Neural progenitor cell (in vitro differentiated cells): Measurements from ENCODE around the gene OR51S1. TPM values are rescaled to one million over a fixed set of nuclear protein-coding genes. Genes with fewer than 3 reads are reported as not detected.

Experiments
- DNase-seq: peaks from one replicate; pipeline ENCODE4 v3.0.0-alpha.2; 2016; ENCODE audit warnings: low spot score
- H2AFZ ChIP-seq: fragments of 200-600 bp; sonication (generic); replicated peaks from 2 replicates; pipeline ENCODE4 v1.6.1; 2016; ENCODE audit warnings: antibody characterized with exemption
- H3F3A ChIP-seq: fragments of 200-600 bp; sonication (generic); 2 replicates; pipeline ENCODE4 v1.6.1; 2016; ENCODE audit warnings: antibody characterized with exemption, low read depth
- H3K27ac ChIP-seq: fragments of 200-600 bp; sonication (generic); 2 replicates; pipeline ENCODE4 v1.5.1; 2016; ENCODE audit warnings: mild to moderate bottlenecking
- H3K27me3 ChIP-seq: fragments of 200-600 bp; sonication (generic); 2 replicates; pipeline ENCODE4 v1.6.1; 2016; ENCODE audit warnings: mild to moderate bottlenecking, moderate library complexity
- H3K36me3 ChIP-seq: fragments of 200-600 bp; sonication (generic); 2 replicates; pipeline ENCODE4 v1.5.1; 2016
- H3K4me1 ChIP-seq: fragments of 200-600 bp; sonication (generic); 2 replicates; pipeline ENCODE4 v1.6.1; 2016; ENCODE audit warnings: mixed run types
- H3K4me2 ChIP-seq: fragments of 200-600 bp; sonication (generic); 2 replicates; pipeline ENCODE4 v1.6.1; 2016
- H3K4me3 ChIP-seq: fragments of 200-600 bp; sonication (generic); 2 replicates; pipeline ENCODE4 v1.5.1; 2016
- H3K79me2 ChIP-seq: fragments of 200-600 bp; sonication (generic); 2 replicates; pipeline ENCODE4 v1.6.1; 2016; ENCODE audit warnings: low read depth
- H3K9ac ChIP-seq: fragments of 200-600 bp; sonication (generic); 2 replicates; pipeline ENCODE4 v1.6.1; 2016
- H3K9me3 ChIP-seq: fragments of 200-600 bp; sonication (generic); 2 replicates; pipeline ENCODE4 v1.5.1; 2016; ENCODE audit warnings: low read depth
- H4K20me1 ChIP-seq: fragments of 200-600 bp; sonication (generic); 2 replicates; pipeline ENCODE4 v1.6.1; 2016; ENCODE audit warnings: low read depth
- H3K27ac Mint-ChIP-seq: 3 replicates; pipeline ENCODE4 v1.8.0; 2021; ENCODE audit warnings: mixed read lengths
- H3K27me3 Mint-ChIP-seq: 2 replicates; pipeline ENCODE4 v1.8.0; 2022; ENCODE audit warnings: low read depth, mild to moderate bottlenecking, inconsistent platforms, moderate library complexity, mixed read lengths; ENCODE audit not compliant: insufficient read depth
- H3K36me3 Mint-ChIP-seq: 3 replicates; pipeline ENCODE4 v1.8.0; 2021; ENCODE audit warnings: mixed read lengths
- H3K4me1 Mint-ChIP-seq: 3 replicates; pipeline ENCODE4 v1.8.0; 2021; ENCODE audit warnings: mixed read lengths
- H3K4me3 Mint-ChIP-seq: 3 replicates; pipeline ENCODE4 v1.8.0; 2021; ENCODE audit warnings: mild to moderate bottlenecking, moderate library complexity, mixed read lengths
- H3K9me3 Mint-ChIP-seq: 3 replicates; pipeline ENCODE4 v1.8.0; 2020; ENCODE audit warnings: mixed read lengths
- EZH2 ChIP-seq: fragments of 200-600 bp; sonication (generic); IDR thresholded peaks from 2 replicates; pipeline ENCODE4 v1.6.1; 2017; ENCODE audit warnings: antibody characterized with exemption, mild to moderate bottlenecking, moderate library complexity
- EZH2phosphoT487 ChIP-seq: fragments of 200-600 bp; sonication (generic); IDR thresholded peaks from 2 replicates; pipeline ENCODE4 v1.6.1; 2017; ENCODE audit warnings: antibody characterized with exemption
- total RNA-seq: library from RNA; depleted of rRNA; stranded (reverse); fragments of >200 nt; gene quantifications from 2 replicates; pipeline ENCODE4 v1.2.3, GENCODE V29; 2015; ENCODE audit warnings: low replicate concordance
- TF ChIP-seq, protein P1 (sequence below): fragments of 200-600 bp; sonication (generic); IDR thresholded peaks from 2 replicates; pipeline ENCODE4 v1.5.1; 2017; ENCODE audit warnings: antibody characterized with exemption, mild to moderate bottlenecking

OR51S1 gene
- total RNA-seq, 1 donor from 2014 or later = not detected

GRCh38 chr11:4798427-4799183 is 50.4 kb downstream of the OR51S1 start:
- no peaks in the 10 kb centered on the region for H3K36me3 ChIP-seq
- H3K4me3 ChIP-seq = no peak overlapping the region
- H3K27ac ChIP-seq = no peak overlapping the region
- no peak overlapping the region for H2AFZ ChIP-seq
- no peaks in the 10 kb centered on the region for H3K4me1 ChIP-seq
- H3K27me3 ChIP-seq = no peaks in the 10 kb centered on the region
- H3K9me3 ChIP-seq = no peaks in the 10 kb centered on the region
- no peak overlapping the region for H3K4me2 ChIP-seq
- no peaks in the 10 kb centered on the region for H3K79me2 ChIP-seq
- Mint-ChIP-seq H3K9me3 (no peaks in the 10 kb centered on the region), H3K27ac (no peak overlapping the region), H3K4me1 (peaks cover 3% of the 10 kb centered on the region), H3K4me3 (no peak overlapping the region), H3K27me3 (no peaks in the 10 kb centered on the region), H3K36me3 (no peaks in the 10 kb centered on the region)
- H4K20me1 ChIP-seq = no peaks in the 10 kb centered on the region
- TF ChIP-seq EZH2phosphoT487 (no peak), EZH2 (no peak)
- TF ChIP-seq, protein P1, sequence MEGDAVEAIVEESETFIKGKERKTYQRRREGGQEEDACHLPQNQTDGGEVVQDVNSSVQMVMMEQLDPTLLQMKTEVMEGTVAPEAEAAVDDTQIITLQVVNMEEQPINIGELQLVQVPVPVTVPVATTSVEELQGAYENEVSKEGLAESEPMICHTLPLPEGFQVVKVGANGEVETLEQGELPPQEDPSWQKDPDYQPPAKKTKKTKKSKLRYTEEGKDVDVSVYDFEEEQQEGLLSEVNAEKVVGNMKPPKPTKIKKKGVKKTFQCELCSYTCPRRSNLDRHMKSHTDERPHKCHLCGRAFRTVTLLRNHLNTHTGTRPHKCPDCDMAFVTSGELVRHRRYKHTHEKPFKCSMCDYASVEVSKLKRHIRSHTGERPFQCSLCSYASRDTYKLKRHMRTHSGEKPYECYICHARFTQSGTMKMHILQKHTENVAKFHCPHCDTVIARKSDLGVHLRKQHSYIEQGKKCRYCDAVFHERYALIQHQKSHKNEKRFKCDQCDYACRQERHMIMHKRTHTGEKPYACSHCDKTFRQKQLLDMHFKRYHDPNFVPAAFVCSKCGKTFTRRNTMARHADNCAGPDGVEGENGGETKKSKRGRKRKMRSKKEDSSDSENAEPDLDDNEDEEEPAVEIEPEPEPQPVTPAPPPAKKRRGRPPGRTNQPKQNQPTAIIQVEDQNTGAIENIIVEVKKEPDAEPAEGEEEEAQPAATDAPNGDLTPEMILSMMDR = no peak
- no peaks in the 10 kb centered on the region for H3F3A ChIP-seq
- H3K9ac ChIP-seq = no peak overlapping the region
- no peak for DNase-seq

Other genes with a start within 250 kb of the OR51S1 start
- gene TRIM68, start 241.0 kb downstream of the OR51S1 start, total RNA-seq = 10.5 and 19.5 TPM in 2 replicates
- not detected in 2 replicates for gene OR51D1, start 211.7 kb downstream of the OR51S1 start, total RNA-seq
- gene OR51E1, start 205.2 kb downstream of the OR51S1 start, total RNA-seq = not detected in 2 replicates
- gene OR51E2, start 151.4 kb downstream of the OR51S1 start, total RNA-seq = not detected in 2 replicates
- gene MMP26, start 144.4 kb downstream of the OR51S1 start, total RNA-seq = not detected in 2 replicates
- gene OR51F1, start 79.3 kb downstream of the OR51S1 start, total RNA-seq = not detected in 2 replicates
- not detected in 2 replicates for gene OR52R1, start 44.8 kb downstream of the OR51S1 start, total RNA-seq
- gene OR51F2, start 27.9 kb downstream of the OR51S1 start, total RNA-seq = not detected in 2 replicates
- gene OR51T1, start 32.7 kb upstream of the OR51S1 start, total RNA-seq = not detected in 2 replicates
- gene OR51A7, start 54.6 kb upstream of the OR51S1 start, total RNA-seq = not detected in 2 replicates
- not detected in 2 replicates for gene OR51G2, start 70.1 kb upstream of the OR51S1 start, total RNA-seq
- not detected in 2 replicates for gene OR51G1, start 75.1 kb upstream of the OR51S1 start, total RNA-seq
- not detected in 2 replicates for gene OR51A4, start 98.4 kb upstream of the OR51S1 start, total RNA-seq
- gene OR51A2, start 106.5 kb upstream of the OR51S1 start, total RNA-seq = not detected in 2 replicates
- gene OR51L1, start 145.6 kb upstream of the OR51S1 start, total RNA-seq = not detected in 2 replicates
- not detected in 2 replicates for gene OR52J3, start 197.3 kb upstream of the OR51S1 start, total RNA-seq
- gene OR52E2, start 210.4 kb upstream of the OR51S1 start, total RNA-seq = not detected in 2 replicates
- gene OR52E1, start 220.4 kb upstream of the OR51S1 start, total RNA-seq = not detected in 2 replicates